ENCODE data around the gene HNMT. TPM values are rescaled to one million over a fixed set of nuclear protein-coding genes. Genes with fewer than 3 reads are reported as not detected.
A peak's percentile ranks its signal among the peaks of the same experiment; 100 is the strongest.
"Not testable (repeated sequence)": the region's sequence is repeated elsewhere in the genome, so short reads cannot be mapped to it uniquely, and the experiment has no call there.

The HNMT gene
- total RNA-seq = 10 to 100 TPM in 1 of 4 donors, 1 to 10 TPM in 3; 7.6 to 21.5 (median 8.8) TPM

DNA sequence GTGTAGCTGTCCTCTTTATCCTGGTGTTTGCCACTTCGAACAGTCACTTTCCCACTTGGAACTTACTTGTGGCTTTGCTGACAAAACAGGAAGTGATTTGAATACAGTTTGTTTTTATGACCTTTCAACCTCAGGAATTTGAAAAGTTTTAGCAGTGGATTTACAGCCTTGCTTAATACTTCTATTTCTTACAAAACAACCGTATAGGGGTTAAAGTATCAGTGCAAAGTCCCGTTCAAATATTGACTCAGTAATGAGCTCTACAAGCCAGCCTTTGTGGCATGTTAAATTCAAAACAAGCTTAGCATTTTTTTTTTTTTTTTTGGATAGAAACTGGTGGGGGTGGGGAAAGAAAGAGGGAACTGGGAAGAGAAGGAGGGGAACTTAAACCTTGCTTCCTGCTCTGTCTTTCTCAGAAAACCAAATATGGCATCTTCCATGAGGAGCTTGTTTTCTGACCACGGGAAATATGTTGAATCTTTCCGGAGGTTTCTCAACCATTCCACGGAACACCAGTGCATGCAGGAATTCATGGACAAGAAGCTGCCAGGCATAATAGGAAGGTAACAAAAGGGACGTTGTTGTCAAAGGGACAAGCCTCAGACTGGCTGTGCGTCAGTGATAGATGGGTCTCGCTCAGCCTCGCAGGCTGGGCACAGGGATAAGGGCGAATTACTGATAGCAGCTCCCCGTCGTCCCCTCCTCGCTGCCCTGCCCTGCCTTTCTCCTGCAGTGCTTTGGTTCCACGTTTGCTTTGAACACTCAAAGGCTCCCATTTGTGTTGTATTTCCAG is at the start of gene HNMT:
HNMT (plus strand) TSS at position 408 of the 793 bp plus-strand sequence; CDS start at position 427, 19 bp downstream.
- Histone ChIP-seq H3K27me3 (no peaks in the 10 kb centered on the region), H3K9me3 (no peaks in the 10 kb centered on the region), H3K36me3 (no peaks in the 10 kb centered on the region), H3K27ac (peak within 1 kb of the TSS; percentile 52 to 74 (median 58)), H3K4me1 (peaks cover 1 to 6% of the 10 kb centered on the region in 2 donors), H3K4me3 (peak within 1 kb of the TSS; percentile 40 to 54 (median 46))
- ATAC-seq (peak; percentile 66 to 73), DNase-seq (no peak)
- TF ChIP-seq, protein P1, sequence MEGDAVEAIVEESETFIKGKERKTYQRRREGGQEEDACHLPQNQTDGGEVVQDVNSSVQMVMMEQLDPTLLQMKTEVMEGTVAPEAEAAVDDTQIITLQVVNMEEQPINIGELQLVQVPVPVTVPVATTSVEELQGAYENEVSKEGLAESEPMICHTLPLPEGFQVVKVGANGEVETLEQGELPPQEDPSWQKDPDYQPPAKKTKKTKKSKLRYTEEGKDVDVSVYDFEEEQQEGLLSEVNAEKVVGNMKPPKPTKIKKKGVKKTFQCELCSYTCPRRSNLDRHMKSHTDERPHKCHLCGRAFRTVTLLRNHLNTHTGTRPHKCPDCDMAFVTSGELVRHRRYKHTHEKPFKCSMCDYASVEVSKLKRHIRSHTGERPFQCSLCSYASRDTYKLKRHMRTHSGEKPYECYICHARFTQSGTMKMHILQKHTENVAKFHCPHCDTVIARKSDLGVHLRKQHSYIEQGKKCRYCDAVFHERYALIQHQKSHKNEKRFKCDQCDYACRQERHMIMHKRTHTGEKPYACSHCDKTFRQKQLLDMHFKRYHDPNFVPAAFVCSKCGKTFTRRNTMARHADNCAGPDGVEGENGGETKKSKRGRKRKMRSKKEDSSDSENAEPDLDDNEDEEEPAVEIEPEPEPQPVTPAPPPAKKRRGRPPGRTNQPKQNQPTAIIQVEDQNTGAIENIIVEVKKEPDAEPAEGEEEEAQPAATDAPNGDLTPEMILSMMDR (IDR thresholded peaks at IDR 0.05 in 4 of 5, conservative IDR thresholded peaks at IDR 0.05 in 1 of 5) = no peak
- TF ChIP-seq POLR2A (IDR thresholded peaks at IDR 0.05) = peak in 1 of 2 donors; percentile 25
- in situ Hi-C loops (cut with MboI; ENCODE audit: low sequenced_read_pairs in 4 of 4) (no loop called here), intact Hi-C loops (cut with DNase I; ENCODE audit: low total_unique reads) (loop anchor here (10.0 kb wide), 1 partner anchor 541 kb away; the partner anchor contains the start of gene SPOPL)

DNA sequence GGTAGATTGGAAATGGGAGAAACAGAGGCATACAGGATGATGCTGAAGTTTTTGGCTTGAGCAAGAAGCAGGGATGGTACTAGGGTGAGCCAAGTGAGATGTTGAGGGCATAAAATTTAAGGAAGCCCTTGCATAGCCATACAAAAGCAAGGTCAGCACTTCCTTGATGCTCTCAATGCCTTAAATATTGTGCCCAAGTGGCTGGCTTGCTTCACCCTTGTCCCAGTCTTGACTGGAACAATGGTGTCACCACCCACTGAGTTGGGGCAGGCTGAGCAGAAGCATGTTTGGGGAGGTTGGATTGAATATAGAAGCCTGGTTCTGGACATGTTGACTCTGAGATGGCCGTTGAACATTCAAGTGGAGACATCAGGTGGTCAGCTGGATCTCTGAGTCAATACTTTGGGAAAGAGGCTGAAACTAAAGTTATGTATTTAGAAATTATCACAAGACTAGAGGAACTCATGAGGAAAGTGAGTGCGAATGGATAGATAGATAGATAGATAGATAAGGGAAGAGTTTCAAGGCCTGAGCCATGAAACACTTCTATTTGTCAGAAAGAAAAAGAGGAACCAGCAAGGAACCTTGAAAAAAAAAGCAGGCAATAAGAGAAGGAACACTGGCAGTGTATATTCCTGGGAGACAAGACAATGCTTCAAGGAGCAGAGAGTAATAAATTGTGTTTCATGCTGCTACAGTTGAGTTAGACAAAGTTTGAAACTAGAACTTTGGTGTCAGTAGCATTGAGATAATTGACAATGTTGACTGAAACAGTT is 43.0 kb upstream of the HNMT start:
- TF ChIP-seq POLR2A (IDR thresholded peaks at IDR 0.05) = no peak
- TF ChIP-seq, protein P1 (IDR thresholded peaks at IDR 0.05 in 4 of 5, conservative IDR thresholded peaks at IDR 0.05 in 1 of 5) = no peak
- Histone ChIP-seq H3K36me3 (no peaks in the 10 kb centered on the region), H3K27ac (no peak overlapping the region), H3K4me1 (no peaks in the 10 kb centered on the region), H3K9me3 (no peaks in the 10 kb centered on the region), H3K27me3 (no peaks in the 10 kb centered on the region), H3K4me3 (no peak overlapping the region)
- intact Hi-C loops (cut with DNase I; ENCODE audit: low total_unique reads) (no loop called here), in situ Hi-C loops (cut with MboI; ENCODE audit: low sequenced_read_pairs in 4 of 4) (loop anchor here in 2 of 4 donors (25.0 kb wide), 2 partner anchors 466 to 916 kb away; no protein-coding TSS in a partner anchor)
- no peak for ATAC-seq
- DNase-seq = no peak

DNA sequence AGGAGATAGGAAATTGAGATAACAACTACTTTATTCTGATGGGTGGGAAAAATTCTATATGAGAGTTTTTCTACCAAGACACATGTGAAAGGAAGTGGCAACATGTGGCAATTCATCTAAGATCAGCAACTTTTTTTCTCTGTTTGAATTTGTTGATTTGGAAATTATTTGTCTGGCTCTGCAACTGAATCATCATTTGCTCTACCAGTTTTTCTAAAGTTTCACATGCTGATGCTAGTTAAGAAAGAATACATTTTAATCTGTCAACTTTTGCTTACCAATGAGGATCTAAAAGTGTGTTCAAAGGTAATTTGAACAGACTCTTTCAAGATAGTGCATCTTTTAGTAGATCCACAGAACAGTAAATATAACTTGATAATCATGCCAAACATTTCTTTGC is 42.1 kb upstream of the HNMT start:
- intact Hi-C loops (cut with DNase I; ENCODE audit: low total_unique reads); ATAC-seq: not testable (repeated sequence)
- in situ Hi-C loops (cut with MboI; ENCODE audit: low sequenced_read_pairs in 4 of 4) = loop anchor here in 2 of 4 donors (25.0 kb wide), 2 partner anchors 465 to 915 kb away; no protein-coding TSS in a partner anchor

DNA sequence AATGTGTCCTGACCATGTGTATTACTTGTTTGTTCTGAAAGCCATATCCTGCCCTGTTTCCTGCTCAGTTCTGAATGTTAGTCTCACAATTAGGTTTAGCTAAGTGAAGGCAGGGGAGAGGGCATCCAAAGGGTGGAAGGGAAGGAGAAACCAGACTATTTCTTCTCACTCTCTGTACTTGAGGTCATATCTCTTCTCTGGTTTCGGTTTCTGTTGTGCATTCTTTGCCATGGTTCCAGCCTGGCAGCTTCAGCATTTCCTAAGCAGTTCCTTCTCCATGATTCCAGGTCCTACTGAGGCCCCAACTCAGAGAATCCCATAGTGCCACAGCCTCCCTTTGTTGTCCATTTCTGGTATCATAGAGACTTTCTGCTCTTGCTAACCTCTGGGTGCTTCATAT is 40.3 kb upstream of the HNMT start:
- H3K9me3 ChIP-seq = no peaks in the 10 kb centered on the region
- no peak overlapping the region for H3K27ac ChIP-seq
- no peak overlapping the region for H3K4me3 ChIP-seq
- intact Hi-C loops (cut with DNase I; ENCODE audit: low total_unique reads) (no loop called here), in situ Hi-C loops (cut with MboI; ENCODE audit: low sequenced_read_pairs in 4 of 4) (loop anchor here in 2 of 4 donors (25.0 kb wide), 2 partner anchors 463 to 913 kb away; no protein-coding TSS in a partner anchor)
- TF ChIP-seq POLR2A (IDR thresholded peaks at IDR 0.05) = no peak
- TF ChIP-seq, protein P1 (IDR thresholded peaks at IDR 0.05 in 4 of 5, conservative IDR thresholded peaks at IDR 0.05 in 1 of 5) = no peak
- H3K27me3 ChIP-seq = no peaks in the 10 kb centered on the region
- DNase-seq (no peak), ATAC-seq (no peak)
- no peaks in the 10 kb centered on the region for H3K36me3 ChIP-seq
- no peaks in the 10 kb centered on the region for H3K4me1 ChIP-seq

More for the DNA sequence above, 42.1 kb upstream of the HNMT start:
- not testable (repeated sequence) for H3K27me3 ChIP-seq, H3K36me3 ChIP-seq, DNase-seq, H3K9me3 ChIP-seq, H3K27ac ChIP-seq, H3K4me3 ChIP-seq, H3K4me1 ChIP-seq

DNA sequence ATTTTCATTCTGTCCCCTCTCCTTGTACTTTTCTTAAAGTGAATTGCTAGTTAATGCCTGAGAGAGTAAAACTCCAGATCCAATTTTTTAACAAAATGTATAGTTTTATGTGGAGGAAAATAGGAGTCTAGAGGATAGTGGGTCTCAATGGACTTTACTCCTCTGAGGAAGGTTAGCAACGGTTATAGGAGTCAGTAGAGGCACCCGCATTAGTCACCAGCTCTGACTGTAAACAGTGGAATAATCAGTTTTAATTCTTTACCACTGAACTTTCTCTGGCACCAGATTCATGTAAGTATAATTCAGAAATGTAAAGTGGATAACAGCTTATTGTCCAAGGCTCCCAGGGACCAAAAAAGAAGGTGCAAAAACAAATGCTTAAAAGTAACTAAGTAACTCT is 38.7 kb upstream of the HNMT start:
- no peaks in the 10 kb centered on the region for H3K27me3 ChIP-seq
- in situ Hi-C loops (cut with MboI; ENCODE audit: low sequenced_read_pairs in 4 of 4) = no loop called here
- H3K4me1 ChIP-seq = no peaks in the 10 kb centered on the region
- TF ChIP-seq, protein P1 (IDR thresholded peaks at IDR 0.05 in 4 of 5, conservative IDR thresholded peaks at IDR 0.05 in 1 of 5) = no peak
- TF ChIP-seq POLR2A (IDR thresholded peaks at IDR 0.05) = no peak
- no peaks in the 10 kb centered on the region for H3K9me3 ChIP-seq
- intact Hi-C loops (cut with DNase I; ENCODE audit: low total_unique reads) = no loop called here
- no peak for DNase-seq
- no peak overlapping the region for H3K27ac ChIP-seq
- no peaks in the 10 kb centered on the region for H3K36me3 ChIP-seq
- no peak for ATAC-seq
- no peak overlapping the region for H3K4me3 ChIP-seq

Data from gastrocnemius medialis (tissue), 4 donors.